ENCODE data around the gene GUCY2F. TPM values are rescaled to one million over a fixed set of nuclear protein-coding genes. Genes with fewer than 3 reads are reported as not detected.

The GUCY2F gene
- polyA plus RNA-seq, 2 of the 4 experiments (the other 2 are of a cell fraction) = not detected

- FAIRE-seq = peak; percentile 78
- no peak overlapping the region for H3K27ac ChIP-seq
- TF ChIP-seq ZC3H11A (IDR thresholded peaks at IDR 0.05) (no peak), CTCF (IDR thresholded peaks at IDR 0.05) (peak; percentile 46), RAD21 (conservative IDR thresholded peaks at IDR 0.05 in 1 of 2, IDR thresholded peaks at IDR 0.05 in 1 of 2) (peak; percentile 54 to 59; a peak in 4 of 5 replicates)
- POLR2A ChIA-PET = no interaction called here
- no peak for ATAC-seq
- H3K9me3 ChIP-seq = no peaks in the 10 kb centered on the region
- H3K4me1 ChIP-seq = no peaks in the 10 kb centered on the region
- peak in 1 of 2 experiments; percentile 11 for DNase-seq (ENCODE audit: low read depth in 1 of 2, low spot score in 1 of 2)
- H3K4me2 ChIP-seq = no peak overlapping the region
- CTCF ChIA-PET = interaction anchor here (0.7 to 2.4 kb wide), 8 partner anchors 14 to 1219 kb away, joined by 3 to 9 read pairs (median 5); no protein-coding TSS in a partner anchor
- 19% methylated on average over 3 of the region's 3 CpGs for WGBS (ENCODE audit: missing lambda C conversion rate)
- H3K4me3 ChIP-seq = no peak overlapping the region
Observed at GRCh38 chrX:109384699-109385098, 97.2 kb downstream of the GUCY2F start.

GRCh38 chrX:109382332-109382731, 99.6 kb downstream of the GUCY2F start:
- Histone ChIP-seq H3K4me3 (no peak overlapping the region), H3K9me3 (no peaks in the 10 kb centered on the region), H3K27ac (no peak overlapping the region), H3K4me2 (no peak overlapping the region), H3K4me1 (no peaks in the 10 kb centered on the region)
- no peak for ATAC-seq
- TF ChIP-seq CHD4 (IDR thresholded peaks at IDR 0.05; ENCODE audit: borderline replicate concordance) (no peak), HES2 (IDR thresholded peaks at IDR 0.05) (no peak), KDM1A (IDR thresholded peaks at IDR 0.05; ENCODE audit: low read depth) (no peak), CBX2 (IDR thresholded peaks at IDR 0.05; ENCODE audit: borderline replicate concordance, low read depth) (no peak), TP53 (CRISPR knock-in tag; IDR thresholded peaks at IDR 0.05) (no peak), RFX5 (IDR thresholded peaks at IDR 0.05) (no peak), MAFK (IDR thresholded peaks at IDR 0.05; ENCODE audit: partially characterized antibody) (no peak), NFE2L2 (conservative IDR thresholded peaks at IDR 0.05; ENCODE audit: low read length) (no peak), POLR2AphosphoS2 (conservative IDR thresholded peaks at IDR 0.05; ENCODE audit: low read length) (no peak), HOXA7 (CRISPR knock-in tag; IDR thresholded peaks at IDR 0.05) (no peak), JUN (IDR thresholded peaks at IDR 0.05) (no peak), BCL3 (IDR thresholded peaks at IDR 0.05) (no peak), HDAC2 (IDR thresholded peaks at IDR 0.05) (no peak), SREBF2 (IDR thresholded peaks at IDR 0.05) (no peak), GATA3 (IDR thresholded peaks at IDR 0.05; ENCODE audit: borderline replicate concordance) (no peak), RCOR1 (IDR thresholded peaks at IDR 0.05; ENCODE audit: low read depth, low read length) (no peak), ESRRA (IDR thresholded peaks at IDR 0.05; ENCODE audit: borderline replicate concordance, low read length) (no peak), ZNF302 (CRISPR knock-in tag; IDR thresholded peaks at IDR 0.05) (no peak)
- TF ChIP-seq, protein P1, sequence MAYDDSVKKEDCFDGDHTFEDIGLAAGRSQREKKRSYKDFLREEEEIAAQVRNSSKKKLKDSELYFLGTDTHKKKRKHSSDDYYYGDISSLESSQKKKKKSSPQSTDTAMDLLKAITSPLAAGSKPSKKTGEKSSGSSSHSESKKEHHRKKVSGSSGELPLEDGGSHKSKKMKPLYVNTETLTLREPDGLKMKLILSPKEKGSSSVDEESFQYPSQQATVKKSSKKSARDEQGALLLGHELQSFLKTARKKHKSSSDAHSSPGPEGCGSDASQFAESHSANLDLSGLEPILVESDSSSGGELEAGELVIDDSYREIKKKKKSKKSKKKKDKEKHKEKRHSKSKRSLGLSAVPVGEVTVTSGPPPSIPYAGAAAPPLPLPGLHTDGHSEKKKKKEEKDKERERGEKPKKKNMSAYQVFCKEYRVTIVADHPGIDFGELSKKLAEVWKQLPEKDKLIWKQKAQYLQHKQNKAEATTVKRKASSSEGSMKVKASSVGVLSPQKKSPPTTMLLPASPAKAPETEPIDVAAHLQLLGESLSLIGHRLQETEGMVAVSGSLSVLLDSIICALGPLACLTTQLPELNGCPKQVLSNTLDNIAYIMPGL (CRISPR knock-in tag; IDR thresholded peaks at IDR 0.05; ENCODE audit: borderline replicate concordance) = no peak
- CTCF ChIA-PET = interaction anchor here (1.0 kb wide), 1 partner anchor 683 kb away, joined by 3 read pairs; no protein-coding TSS in a partner anchor
- no peak for DNase-seq (ENCODE audit: low read depth in 1 of 2, low spot score in 1 of 2)
- FAIRE-seq = no peak
- WGBS (ENCODE audit: missing lambda C conversion rate) = 17% methylated on average over 4 of the region's 4 CpGs
- POLR2A ChIA-PET = no interaction called here

Data from A549 (cell line).